GM21447 (cell line): ENCODE results near the gene NEDD9.

Experiments used
- ATAC-seq: cut with Tn5 transposase; IDR thresholded peaks from one replicate; pipeline ENCODE4 v1.9.1; 2021; ENCODE audit not compliant: unreplicated experiment

NEDD9 gene

GRCh38 chr6:11183761-11184362 lies 48.6 kb downstream of the NEDD9 start:
- no peak for ATAC-seq

GRCh38 chr6:11181478-11182136 lies 50.9 kb downstream of the NEDD9 start:
- ATAC-seq, result no peak

GRCh38 chr6:11179419-11180202 lies 52.9 kb downstream of the NEDD9 start:
- ATAC-seq, result no peak

GRCh38 chr6:11179088-11179418 lies 53.4 kb downstream of the NEDD9 start:
- no peak for ATAC-seq

GRCh38 chr6:11177271-11177670 lies 55.2 kb downstream of the NEDD9 start:
- no peak for ATAC-seq

GRCh38 chr6:11174242-11174611 lies 58.2 kb downstream of the NEDD9 start:
- ATAC-seq, result no peak

- ATAC-seq, result peak; percentile 61
Measured at GRCh38 chr6:11172501-11173327, 59.8 kb downstream of the NEDD9 start.

- no peak for ATAC-seq
Measured at GRCh38 chr6:11171952-11172351, 60.5 kb downstream of the NEDD9 start.

- ATAC-seq, result no peak
Measured at GRCh38 chr6:11168091-11168635, 64.3 kb downstream of the NEDD9 start.

- ATAC-seq, result no peak
Measured at GRCh38 chr6:11166948-11167347, 65.5 kb downstream of the NEDD9 start.

GRCh38 chr6:11164717-11165646 lies 67.5 kb downstream of the NEDD9 start:
- no peak for ATAC-seq

GRCh38 chr6:11163932-11164331 lies 68.5 kb downstream of the NEDD9 start:
- ATAC-seq, result no peak

- no peak for ATAC-seq
Measured at GRCh38 chr6:11162262-11162661, 70.2 kb downstream of the NEDD9 start.

- ATAC-seq, result no peak
Measured at GRCh38 chr6:11161031-11161956, 71.2 kb downstream of the NEDD9 start.

- no peak for ATAC-seq
Measured at GRCh38 chr6:11160199-11160598, 72.3 kb downstream of the NEDD9 start.

- no peak for ATAC-seq
Measured at GRCh38 chr6:11155589-11155988, 76.9 kb downstream of the NEDD9 start.

GRCh38 chr6:11153447-11153846 lies 79.0 kb downstream of the NEDD9 start:
- no peak for ATAC-seq

- no peak for ATAC-seq
Measured at GRCh38 chr6:11152581-11152980, 79.9 kb downstream of the NEDD9 start.

GRCh38 chr6:11151488-11151887 lies 81.0 kb downstream of the NEDD9 start:
- ATAC-seq, result no peak
